ENCODE data around the gene TLE1.

DNA sequence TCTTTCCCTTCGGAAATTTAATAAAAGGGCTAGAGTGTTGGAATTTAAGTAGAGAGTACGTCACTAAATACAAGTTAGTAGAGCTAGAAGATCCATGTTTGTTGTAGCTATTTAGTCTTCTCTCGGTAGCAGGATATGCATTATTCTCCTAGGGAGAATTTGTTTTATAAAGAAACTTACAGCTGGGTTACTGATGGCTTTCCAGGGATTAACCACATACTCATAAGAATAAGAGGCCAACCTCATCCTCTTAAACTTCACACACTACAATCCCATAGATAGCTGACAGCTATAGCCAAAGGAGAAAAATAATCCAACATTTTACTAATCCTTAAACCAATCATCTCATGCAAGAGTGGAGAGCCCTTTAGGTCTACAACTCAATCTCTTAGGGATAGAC, 43.0 kb downstream of the TLE1 start:
- TF ChIP-seq, protein P1, sequence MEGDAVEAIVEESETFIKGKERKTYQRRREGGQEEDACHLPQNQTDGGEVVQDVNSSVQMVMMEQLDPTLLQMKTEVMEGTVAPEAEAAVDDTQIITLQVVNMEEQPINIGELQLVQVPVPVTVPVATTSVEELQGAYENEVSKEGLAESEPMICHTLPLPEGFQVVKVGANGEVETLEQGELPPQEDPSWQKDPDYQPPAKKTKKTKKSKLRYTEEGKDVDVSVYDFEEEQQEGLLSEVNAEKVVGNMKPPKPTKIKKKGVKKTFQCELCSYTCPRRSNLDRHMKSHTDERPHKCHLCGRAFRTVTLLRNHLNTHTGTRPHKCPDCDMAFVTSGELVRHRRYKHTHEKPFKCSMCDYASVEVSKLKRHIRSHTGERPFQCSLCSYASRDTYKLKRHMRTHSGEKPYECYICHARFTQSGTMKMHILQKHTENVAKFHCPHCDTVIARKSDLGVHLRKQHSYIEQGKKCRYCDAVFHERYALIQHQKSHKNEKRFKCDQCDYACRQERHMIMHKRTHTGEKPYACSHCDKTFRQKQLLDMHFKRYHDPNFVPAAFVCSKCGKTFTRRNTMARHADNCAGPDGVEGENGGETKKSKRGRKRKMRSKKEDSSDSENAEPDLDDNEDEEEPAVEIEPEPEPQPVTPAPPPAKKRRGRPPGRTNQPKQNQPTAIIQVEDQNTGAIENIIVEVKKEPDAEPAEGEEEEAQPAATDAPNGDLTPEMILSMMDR (IDR thresholded peaks at IDR 0.05; ENCODE audit: low read depth, low read length), result no peak
- no peak for TF ChIP-seq EZH2phosphoT487 (IDR thresholded peaks at IDR 0.05; ENCODE audit: low read depth)
